Coronary artery (tissue), 2 donors: ENCODE results near the gene EMX1.
"Not testable (repeated sequence)": the region's sequence is repeated elsewhere in the genome, so short reads cannot be mapped to it uniquely, and the experiment has no call there.

ENCODE experiments used
- DNase-seq: peaks from one replicate; pipeline ENCODE4 v3.0.0-alpha.2; 2017; ENCODE audit warnings: low spot score
- H3K27ac ChIP-seq, 2 donors: fragments of 200-600 bp; sonication (generic); one replicate each; pipeline ENCODE4 v1.5.1; 2016 to 2019
- H3K4me3 ChIP-seq: fragments of 200-600 bp; sonication (generic); 2 replicates; pipeline ENCODE4 v1.5.1; 2016; ENCODE audit warnings: mild to moderate bottlenecking, moderate library complexity
- CTCF ChIP-seq: fragments of 200-600 bp; sonication (generic); IDR thresholded peaks from one replicate; pipeline ENCODE4 v1.5.1; 2019; ENCODE audit warnings: antibody characterized with exemption

EMX1 gene

DNA sequence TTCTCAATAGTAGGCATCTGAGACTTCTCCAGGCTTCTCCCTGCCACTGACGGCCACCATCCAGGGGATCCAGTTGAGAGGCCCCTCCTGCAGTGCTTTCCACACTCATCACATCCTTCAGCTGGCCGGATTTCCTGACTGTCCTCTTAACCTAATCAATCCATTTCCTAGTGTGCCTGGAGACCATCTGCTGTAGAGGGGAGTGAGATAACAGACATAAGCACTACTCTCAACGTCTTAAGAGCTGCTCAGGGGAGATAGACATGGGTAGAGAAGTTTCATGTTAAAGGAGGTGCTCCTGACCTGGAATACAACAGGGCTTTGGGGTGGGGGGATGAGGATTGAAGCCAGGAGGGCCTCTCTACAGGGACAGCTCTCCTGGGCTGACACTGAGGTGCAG is 15.9 kb upstream of the EMX1 start:
- no peak for DNase-seq
- no peak overlapping the region for H3K27ac ChIP-seq
- no peak overlapping the region for H3K4me3 ChIP-seq
- TF ChIP-seq CTCF, result no peak

GRCh38 chr2:72907369-72907768 is 9.9 kb upstream of the EMX1 start:
- not testable (repeated sequence) for H3K27ac ChIP-seq, H3K4me3 ChIP-seq, DNase-seq

GRCh38 chr2:72908741-72909140 is 8.6 kb upstream of the EMX1 start:
- DNase-seq, result no peak
- TF ChIP-seq CTCF, result no peak
- Histone ChIP-seq H3K4me3 (no peak overlapping the region), H3K27ac (no peak overlapping the region)

GRCh38 chr2:72911256-72911655 is 6.1 kb upstream of the EMX1 start:
- Histone ChIP-seq H3K4me3 (no peak overlapping the region), H3K27ac (no peak overlapping the region)
- no peak for TF ChIP-seq CTCF
- DNase-seq, result no peak

- TF ChIP-seq CTCF, result no peak
- H3K4me3 ChIP-seq, result no peak overlapping the region
- H3K27ac ChIP-seq, result no peak overlapping the region
- DNase-seq, result no peak
Measured at GRCh38 chr2:72913486-72914205, 3.7 kb upstream of the EMX1 start.

DNA sequence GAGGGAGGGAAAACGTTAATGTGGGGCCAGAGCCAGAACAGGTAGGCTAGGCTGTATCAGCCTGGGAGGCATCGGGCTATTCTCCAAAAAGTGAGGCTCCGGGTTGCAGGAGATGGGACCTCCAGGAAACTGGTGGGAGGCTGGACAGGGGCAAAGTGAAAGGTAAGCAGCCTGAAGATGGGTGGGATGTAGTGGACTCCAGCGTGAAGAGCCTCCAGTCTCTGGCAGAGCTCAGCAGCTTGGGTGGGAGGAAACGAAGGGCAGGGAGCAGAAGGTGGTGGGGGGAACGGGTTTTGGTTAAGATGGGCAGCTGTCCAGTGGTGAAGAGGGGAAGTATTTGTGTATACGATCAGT is 3.1 kb upstream of the EMX1 start:
- no peak overlapping the region for H3K4me3 ChIP-seq
- no peak for DNase-seq
- no peak overlapping the region for H3K27ac ChIP-seq
- TF ChIP-seq CTCF, result no peak

DNA sequence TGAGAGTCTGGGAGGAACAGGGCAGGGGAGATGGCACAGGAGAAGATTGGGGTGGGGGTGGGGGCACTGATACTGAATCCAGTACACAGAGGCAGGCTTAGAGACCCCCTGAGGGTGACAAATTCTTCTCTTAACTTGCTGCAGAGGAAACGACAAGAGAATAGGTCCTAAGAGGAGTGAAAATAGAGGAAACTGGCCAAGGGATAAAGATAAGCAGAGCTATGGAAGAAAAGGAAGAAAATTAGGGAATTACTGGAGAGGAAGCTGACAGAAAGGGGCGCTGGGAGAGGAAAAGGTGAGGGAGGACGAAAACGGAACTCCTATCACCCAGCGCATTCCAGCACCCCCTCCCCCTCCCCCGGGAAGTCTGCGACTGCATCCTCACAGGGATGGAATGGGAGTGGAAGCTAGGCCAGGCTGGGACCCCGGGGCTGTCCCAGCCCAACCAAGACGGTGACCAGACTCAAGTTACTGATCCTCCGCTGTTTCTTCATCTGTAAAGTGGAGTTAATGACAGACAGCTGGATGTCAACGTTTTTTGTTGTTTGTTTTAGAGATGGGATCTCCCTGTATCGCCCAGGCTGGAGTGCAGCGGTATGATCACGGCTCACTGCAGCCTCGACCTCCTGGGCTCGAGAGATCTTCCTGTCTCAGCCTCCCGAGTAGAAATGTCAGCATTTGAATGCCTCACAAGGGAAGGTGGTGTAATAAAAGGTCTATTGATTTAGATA is 2.6 kb upstream of the EMX1 start:
- DNase-seq, result no peak
- no peak overlapping the region for H3K4me3 ChIP-seq
- H3K27ac ChIP-seq, result no peak overlapping the region
- no peak for TF ChIP-seq CTCF
